Lower lobe of right lung (tissue), 2 donors: ENCODE results near the gene FBN1. TPM values are rescaled to one million over a fixed set of nuclear protein-coding genes. Genes with fewer than 3 reads are reported as not detected.

ENCODE experiments used
- ATAC-seq, 2 donors: fragments of 200-7000 bp; cut with Tn5 transposase; one replicate each; pipeline ENCODE4 v1.9.1; 2020 to 2022; ENCODE audit warnings: mild to moderate bottlenecking in 2 of 2, moderate library complexity in 2 of 2
- DNase-seq: peaks from one replicate; pipeline ENCODE4 v3.0.0-alpha.2; 2020
- H3K27ac ChIP-seq: fragments of 200-600 bp; one replicate; pipeline ENCODE4 v1.8.0; 2022
- H3K27me3 ChIP-seq: fragments of 200-600 bp; one replicate; pipeline ENCODE4 v1.8.0; 2022; ENCODE audit warnings: low read depth
- H3K36me3 ChIP-seq: fragments of 200-600 bp; one replicate; pipeline ENCODE4 v1.8.0; 2022; ENCODE audit warnings: mild to moderate bottlenecking
- H3K4me1 ChIP-seq: fragments of 200-600 bp; one replicate; pipeline ENCODE4 v1.8.0; 2022
- H3K4me3 ChIP-seq: fragments of 200-600 bp; one replicate; pipeline ENCODE4 v1.8.0; 2022; ENCODE audit warnings: mild to moderate bottlenecking
- H3K9me3 ChIP-seq: fragments of 200-600 bp; one replicate; pipeline ENCODE4 v1.8.0; 2022
- intact Hi-C: fragments of 100-400 bp; cut with DNase I; formaldehyde crosslinking; loops from one replicate; pipeline ENCODE4 v1.11.0; 2022
- total RNA-seq: library from RNA; stranded (reverse); fragmentation: NEBNext Ultra II Directional; extraction: Animal tissue kit (Norgen Biotek cat#: 25700); gene quantifications from one replicate; pipeline ENCODE4 v1.2.1, GENCODE V29; 2021
- TF ChIP-seq, protein P1 (sequence below): fragments of 200-600 bp; IDR thresholded peaks from one replicate; pipeline ENCODE4 v1.8.0; 2022; ENCODE audit warnings: antibody characterized with exemption, mild to moderate bottlenecking
- donor health status: DM: no; HTN: yes; CAD: no; lungs with severe emphysema.

The FBN1 gene
- total RNA-seq, 1 donor from 2014 or later = 75.3 TPM

GRCh38 chr15:48530528-48530927, 115.0 kb downstream of the FBN1 start:
- DNase-seq (no peak), ATAC-seq (no peak)
- H3K4me1 ChIP-seq = no peaks in the 10 kb centered on the region
- TF ChIP-seq, protein P1, sequence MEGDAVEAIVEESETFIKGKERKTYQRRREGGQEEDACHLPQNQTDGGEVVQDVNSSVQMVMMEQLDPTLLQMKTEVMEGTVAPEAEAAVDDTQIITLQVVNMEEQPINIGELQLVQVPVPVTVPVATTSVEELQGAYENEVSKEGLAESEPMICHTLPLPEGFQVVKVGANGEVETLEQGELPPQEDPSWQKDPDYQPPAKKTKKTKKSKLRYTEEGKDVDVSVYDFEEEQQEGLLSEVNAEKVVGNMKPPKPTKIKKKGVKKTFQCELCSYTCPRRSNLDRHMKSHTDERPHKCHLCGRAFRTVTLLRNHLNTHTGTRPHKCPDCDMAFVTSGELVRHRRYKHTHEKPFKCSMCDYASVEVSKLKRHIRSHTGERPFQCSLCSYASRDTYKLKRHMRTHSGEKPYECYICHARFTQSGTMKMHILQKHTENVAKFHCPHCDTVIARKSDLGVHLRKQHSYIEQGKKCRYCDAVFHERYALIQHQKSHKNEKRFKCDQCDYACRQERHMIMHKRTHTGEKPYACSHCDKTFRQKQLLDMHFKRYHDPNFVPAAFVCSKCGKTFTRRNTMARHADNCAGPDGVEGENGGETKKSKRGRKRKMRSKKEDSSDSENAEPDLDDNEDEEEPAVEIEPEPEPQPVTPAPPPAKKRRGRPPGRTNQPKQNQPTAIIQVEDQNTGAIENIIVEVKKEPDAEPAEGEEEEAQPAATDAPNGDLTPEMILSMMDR = no peak
- no peaks in the 10 kb centered on the region for H3K9me3 ChIP-seq
- H3K27ac ChIP-seq = no peak overlapping the region
- H3K36me3 ChIP-seq = peaks cover 5% of the 10 kb centered on the region
- H3K4me3 ChIP-seq = no peak overlapping the region
- H3K27me3 ChIP-seq = no peaks in the 10 kb centered on the region
- intact Hi-C loops = no loop called here

GRCh38 chr15:48528921-48529320, 116.6 kb downstream of the FBN1 start:
- Histone ChIP-seq H3K36me3 (peaks cover 9% of the 10 kb centered on the region), H3K27ac (no peak overlapping the region), H3K4me3 (no peak overlapping the region), H3K4me1 (no peaks in the 10 kb centered on the region), H3K27me3 (no peaks in the 10 kb centered on the region), H3K9me3 (no peaks in the 10 kb centered on the region)
- TF ChIP-seq, protein P1 = no peak
- intact Hi-C loops = no loop called here
- ATAC-seq (no peak), DNase-seq (no peak)

DNA sequence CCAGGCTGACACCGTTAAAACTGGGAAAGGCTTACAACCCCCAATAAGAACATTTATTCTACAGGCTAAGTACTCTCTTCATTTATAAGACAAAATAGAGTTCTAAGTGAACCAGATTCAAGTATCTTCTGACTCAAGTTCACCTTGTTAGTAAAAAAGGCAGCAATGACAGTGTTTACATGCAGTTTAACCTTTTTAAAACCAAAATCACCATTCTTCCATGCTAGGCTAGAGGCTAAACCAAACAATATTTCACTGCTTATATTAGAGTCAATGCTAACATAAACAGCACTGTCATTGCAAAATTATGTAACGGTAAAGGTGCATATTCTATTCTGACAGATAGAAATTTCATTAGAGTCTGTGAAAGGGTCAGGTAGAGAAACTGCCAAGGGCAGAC, 118.0 kb downstream of the FBN1 start:
- TF ChIP-seq, protein P1 = no peak
- no peaks in the 10 kb centered on the region for H3K4me1 ChIP-seq
- ATAC-seq (no peak), DNase-seq (no peak)
- H3K36me3 ChIP-seq = peaks cover 9% of the 10 kb centered on the region
- H3K9me3 ChIP-seq = no peaks in the 10 kb centered on the region
- H3K27ac ChIP-seq = no peak overlapping the region
- no peaks in the 10 kb centered on the region for H3K27me3 ChIP-seq
- intact Hi-C loops = no loop called here
- H3K4me3 ChIP-seq = no peak overlapping the region

- intact Hi-C loops = no loop called here
- no peak overlapping the region for H3K4me3 ChIP-seq
- no peak overlapping the region for H3K27ac ChIP-seq
- ATAC-seq (no peak), DNase-seq (no peak)
- TF ChIP-seq, protein P1 = no peak
- no peaks in the 10 kb centered on the region for H3K9me3 ChIP-seq
- H3K36me3 ChIP-seq = peaks cover 9% of the 10 kb centered on the region
- H3K27me3 ChIP-seq = no peaks in the 10 kb centered on the region
- H3K4me1 ChIP-seq = no peaks in the 10 kb centered on the region
These were observed 122.6 kb downstream of the FBN1 start for GRCh38 chr15:48522911-48523310.

- ATAC-seq = no peak
- H3K9me3 ChIP-seq = no peaks in the 10 kb centered on the region
- intact Hi-C loops = no loop called here
These were observed 123.4 kb downstream of the FBN1 start for GRCh38 chr15:48522123-48522522.

More at GRCh38 chr15:48522123-48522522, 123.4 kb downstream of the FBN1 start:
- no peaks in the 10 kb centered on the region for H3K27me3 ChIP-seq
- no peak overlapping the region for H3K27ac ChIP-seq
- TF ChIP-seq, protein P1 = no peak
- H3K36me3 ChIP-seq = peaks cover 9% of the 10 kb centered on the region
- no peak overlapping the region for H3K4me3 ChIP-seq
- no peak for DNase-seq
- no peaks in the 10 kb centered on the region for H3K4me1 ChIP-seq
